ENCODE results near the gene SHISA9.

DNA sequence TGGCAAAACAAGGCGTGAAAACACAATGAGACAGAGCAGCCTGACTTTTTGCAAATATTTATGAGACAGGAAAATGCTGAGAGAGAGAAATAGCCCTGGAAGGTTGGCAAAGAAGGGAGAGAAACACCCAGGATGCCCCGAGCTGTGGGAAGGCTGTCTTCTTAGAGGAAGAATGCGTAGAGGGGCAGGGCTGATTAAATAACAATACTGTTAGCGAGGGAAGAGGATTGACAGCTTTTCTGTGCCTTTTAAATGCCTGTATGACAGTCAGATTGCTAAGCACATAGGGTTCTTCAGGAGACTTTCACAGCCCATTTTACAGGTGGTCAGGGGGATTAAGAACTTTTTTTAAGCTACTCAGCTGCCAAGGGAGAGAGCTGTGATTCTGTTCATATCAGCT lies 219.2 kb downstream of the SHISA9 start:
- TF ChIP-seq, protein P1, sequence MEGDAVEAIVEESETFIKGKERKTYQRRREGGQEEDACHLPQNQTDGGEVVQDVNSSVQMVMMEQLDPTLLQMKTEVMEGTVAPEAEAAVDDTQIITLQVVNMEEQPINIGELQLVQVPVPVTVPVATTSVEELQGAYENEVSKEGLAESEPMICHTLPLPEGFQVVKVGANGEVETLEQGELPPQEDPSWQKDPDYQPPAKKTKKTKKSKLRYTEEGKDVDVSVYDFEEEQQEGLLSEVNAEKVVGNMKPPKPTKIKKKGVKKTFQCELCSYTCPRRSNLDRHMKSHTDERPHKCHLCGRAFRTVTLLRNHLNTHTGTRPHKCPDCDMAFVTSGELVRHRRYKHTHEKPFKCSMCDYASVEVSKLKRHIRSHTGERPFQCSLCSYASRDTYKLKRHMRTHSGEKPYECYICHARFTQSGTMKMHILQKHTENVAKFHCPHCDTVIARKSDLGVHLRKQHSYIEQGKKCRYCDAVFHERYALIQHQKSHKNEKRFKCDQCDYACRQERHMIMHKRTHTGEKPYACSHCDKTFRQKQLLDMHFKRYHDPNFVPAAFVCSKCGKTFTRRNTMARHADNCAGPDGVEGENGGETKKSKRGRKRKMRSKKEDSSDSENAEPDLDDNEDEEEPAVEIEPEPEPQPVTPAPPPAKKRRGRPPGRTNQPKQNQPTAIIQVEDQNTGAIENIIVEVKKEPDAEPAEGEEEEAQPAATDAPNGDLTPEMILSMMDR (IDR thresholded peaks at IDR 0.05): no peak
- TF ChIP-seq POLR2A (IDR thresholded peaks at IDR 0.05): no peak
